Inferior parietal cortex (tissue), 1 donor: ENCODE results near the gene DMWD.
"Not testable (repeated sequence)": the region's sequence is repeated elsewhere in the genome, so short reads cannot be mapped to it uniquely, and the experiment has no call there.

Experiments
- DNase-seq: peaks from one replicate; pipeline ENCODE4 v3.0.0-alpha.2; 2016; ENCODE audit errors: extremely low spot score

The DMWD gene

GRCh38 chr19:45751483-45751882 is 41.2 kb downstream of the DMWD start:
- DNase-seq: not testable (repeated sequence)

DNA sequence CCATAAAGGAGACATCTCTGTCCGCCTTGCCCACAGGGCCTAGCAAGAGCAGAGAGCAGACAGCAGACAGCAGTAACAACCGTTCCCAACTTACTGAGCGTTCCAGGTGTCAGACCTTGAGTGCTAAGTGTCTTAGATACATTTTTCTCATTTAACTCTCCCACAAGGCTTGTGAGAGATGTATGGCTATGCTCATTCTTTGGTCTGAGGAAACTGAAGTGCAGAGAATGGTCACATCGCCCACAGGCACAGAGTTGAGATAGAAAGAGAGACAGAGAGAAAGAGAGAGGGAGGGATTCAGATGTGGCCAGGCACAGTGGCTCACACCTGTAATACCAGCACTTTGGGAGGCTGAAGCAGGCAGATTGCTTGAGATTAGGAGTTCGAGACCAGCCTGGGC is 45.1 kb downstream of the DMWD start:
- no peak for DNase-seq

DNA sequence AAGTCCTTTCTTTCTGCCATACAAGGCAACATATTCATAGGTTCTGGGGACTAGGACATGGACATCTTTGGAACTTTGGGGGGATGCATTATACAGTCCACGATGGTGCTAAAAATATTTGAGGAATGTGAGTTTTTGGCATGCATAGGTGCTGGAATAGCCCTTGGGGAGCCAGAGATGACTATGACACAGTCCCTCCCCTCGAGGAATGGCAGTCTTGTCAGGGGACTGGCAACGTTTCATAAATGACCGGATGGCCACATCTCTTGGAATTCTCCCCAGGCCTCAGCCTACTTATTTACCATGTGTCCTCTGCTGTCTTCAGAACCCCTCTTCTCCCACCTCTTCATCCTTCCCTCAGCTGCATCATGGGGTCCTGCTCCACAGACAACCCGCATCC is 45.8 kb downstream of the DMWD start:
- no peak for DNase-seq

GRCh38 chr19:45745606-45746005 is 47.0 kb downstream of the DMWD start:
- no peak for DNase-seq

DNA sequence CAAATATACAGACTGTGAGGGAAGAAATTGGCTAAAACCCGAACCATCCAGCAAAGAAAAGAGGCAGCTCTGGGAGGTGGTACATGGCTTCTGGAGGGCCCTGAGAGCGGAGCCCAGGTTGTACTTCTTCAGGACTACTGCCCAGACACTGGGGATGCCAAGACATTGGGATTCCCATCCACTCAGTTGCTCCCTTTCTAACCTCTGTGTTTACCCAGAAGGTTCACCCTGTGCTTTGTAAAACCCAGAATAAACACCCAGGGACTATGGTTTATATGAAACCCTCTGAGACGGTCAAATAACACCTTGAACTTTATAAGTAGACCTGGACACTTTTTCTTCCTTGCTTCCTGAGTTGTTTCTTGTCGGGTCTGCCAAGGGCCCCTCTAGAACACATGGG is 49.7 kb downstream of the DMWD start:
- no peak for DNase-seq

GRCh38 chr19:45739498-45740439 is 52.9 kb downstream of the DMWD start:
- no peak for DNase-seq

DNA sequence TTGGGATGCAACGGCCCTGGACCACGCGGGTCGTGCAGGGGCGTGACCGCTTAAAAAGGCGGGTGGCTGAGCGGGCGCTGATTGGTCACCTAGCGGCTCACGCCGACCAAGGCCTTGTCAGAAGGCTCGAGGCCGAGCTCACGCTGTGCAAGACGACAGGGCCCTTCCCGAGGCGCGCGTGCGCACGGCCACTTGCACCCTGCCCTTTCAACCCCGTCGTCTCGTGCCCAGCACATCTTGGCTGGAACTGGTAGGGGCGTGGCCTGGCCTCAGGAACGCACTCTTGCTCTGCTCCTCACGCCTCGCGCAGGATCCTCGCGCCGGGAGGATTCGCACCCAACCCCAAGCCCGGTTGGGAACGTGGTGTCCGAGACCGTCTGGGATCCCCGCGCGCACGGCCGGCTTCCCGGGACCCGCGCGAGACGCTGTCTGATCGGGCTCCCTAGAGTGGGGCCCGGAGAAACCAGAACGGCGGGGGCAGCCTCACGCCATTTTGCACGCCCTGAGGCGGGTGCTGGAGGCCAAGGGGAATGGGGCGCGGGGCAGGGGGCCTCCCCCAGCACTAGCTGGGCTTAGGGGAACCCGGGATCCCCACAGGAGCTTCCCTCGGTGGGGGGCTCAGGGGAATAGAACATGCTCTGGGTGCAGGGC is 59.4 kb downstream of the DMWD start, which contains the start of gene MEIOSIN:
Gene MEIOSIN (plus strand): TSS at position 280 of the 651 bp plus-strand sequence. CDS start 1,938 bp downstream, outside the sequence.
- no peak for DNase-seq
